Neural crest cell (in vitro differentiated cells): ENCODE measurements around the gene ZFYVE16. TPM values are rescaled to one million over a fixed set of nuclear protein-coding genes. Genes with fewer than 3 reads are reported as not detected.

Source experiments
- DNase-seq: peaks from one replicate; pipeline ENCODE4 v3.0.0; 2021; ENCODE audit warnings: low read depth, mixed read lengths, low spot score
- H3K27ac Mint-ChIP-seq: one replicate; pipeline ENCODE4 v1.8.0; 2021; ENCODE audit warnings: mild to moderate bottlenecking, mixed read lengths; ENCODE audit not compliant: unreplicated experiment
- H3K27me3 Mint-ChIP-seq: 2 replicates; pipeline ENCODE4 v1.8.0; 2021; ENCODE audit warnings: low read depth, mild to moderate bottlenecking, mixed read lengths
- H3K36me3 Mint-ChIP-seq: 2 replicates; pipeline ENCODE4 v1.8.0; 2021; ENCODE audit warnings: low read depth, mild to moderate bottlenecking, mixed read lengths
- H3K4me1 Mint-ChIP-seq: 2 replicates; pipeline ENCODE4 v1.8.0; 2021; ENCODE audit warnings: mixed read lengths
- H3K4me3 Mint-ChIP-seq: one replicate; pipeline ENCODE4 v1.8.0; 2021; ENCODE audit warnings: mild to moderate bottlenecking, mixed read lengths
- H3K9me3 Mint-ChIP-seq: 2 replicates; pipeline ENCODE4 v1.8.0; 2021; ENCODE audit warnings: mixed read lengths
- total RNA-seq: library from RNA; stranded (reverse); gene quantifications from 2 replicates; pipeline ENCODE4 v1.2.1, GENCODE V29; 2021
- TF ChIP-seq, protein P1 (sequence below): fragments of 200-600 bp; sonication (generic); conservative IDR thresholded peaks from 2 replicates; pipeline ENCODE4 v1.5.0; 2021; ENCODE audit warnings: antibody characterized with exemption, mild to moderate bottlenecking

ZFYVE16 gene
- total RNA-seq, 1 donor from 2014 or later: 71.4 TPM

DNA sequence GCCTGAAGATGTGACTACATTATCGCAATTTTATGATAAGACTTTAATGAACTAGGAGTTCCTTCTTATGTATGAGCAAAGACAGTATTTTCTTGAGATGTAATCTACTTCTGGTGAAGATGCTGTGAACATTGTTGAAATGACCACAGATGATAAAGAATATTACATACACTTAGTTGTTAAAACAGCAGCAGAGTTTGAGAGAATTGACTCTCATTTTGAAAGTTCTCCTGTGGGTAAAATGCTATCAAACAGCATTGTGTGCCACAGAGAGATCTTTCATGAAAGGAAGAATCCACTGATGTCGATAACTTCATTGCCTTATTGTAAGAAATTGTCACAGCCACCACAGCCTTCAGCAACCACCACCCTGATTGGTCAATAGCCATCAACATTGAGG, 88.0 kb downstream of the ZFYVE16 start:
- Mint-ChIP-seq H3K4me1 (peaks cover 5% of the 10 kb centered on the region), H3K27ac (no peak overlapping the region), H3K9me3 (no peaks in the 10 kb centered on the region), H3K36me3 (no peaks in the 10 kb centered on the region), H3K4me3 (no peak overlapping the region), H3K27me3 (no peaks in the 10 kb centered on the region)
- TF ChIP-seq, protein P1, sequence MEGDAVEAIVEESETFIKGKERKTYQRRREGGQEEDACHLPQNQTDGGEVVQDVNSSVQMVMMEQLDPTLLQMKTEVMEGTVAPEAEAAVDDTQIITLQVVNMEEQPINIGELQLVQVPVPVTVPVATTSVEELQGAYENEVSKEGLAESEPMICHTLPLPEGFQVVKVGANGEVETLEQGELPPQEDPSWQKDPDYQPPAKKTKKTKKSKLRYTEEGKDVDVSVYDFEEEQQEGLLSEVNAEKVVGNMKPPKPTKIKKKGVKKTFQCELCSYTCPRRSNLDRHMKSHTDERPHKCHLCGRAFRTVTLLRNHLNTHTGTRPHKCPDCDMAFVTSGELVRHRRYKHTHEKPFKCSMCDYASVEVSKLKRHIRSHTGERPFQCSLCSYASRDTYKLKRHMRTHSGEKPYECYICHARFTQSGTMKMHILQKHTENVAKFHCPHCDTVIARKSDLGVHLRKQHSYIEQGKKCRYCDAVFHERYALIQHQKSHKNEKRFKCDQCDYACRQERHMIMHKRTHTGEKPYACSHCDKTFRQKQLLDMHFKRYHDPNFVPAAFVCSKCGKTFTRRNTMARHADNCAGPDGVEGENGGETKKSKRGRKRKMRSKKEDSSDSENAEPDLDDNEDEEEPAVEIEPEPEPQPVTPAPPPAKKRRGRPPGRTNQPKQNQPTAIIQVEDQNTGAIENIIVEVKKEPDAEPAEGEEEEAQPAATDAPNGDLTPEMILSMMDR: no peak
- DNase-seq: no peak

DNA sequence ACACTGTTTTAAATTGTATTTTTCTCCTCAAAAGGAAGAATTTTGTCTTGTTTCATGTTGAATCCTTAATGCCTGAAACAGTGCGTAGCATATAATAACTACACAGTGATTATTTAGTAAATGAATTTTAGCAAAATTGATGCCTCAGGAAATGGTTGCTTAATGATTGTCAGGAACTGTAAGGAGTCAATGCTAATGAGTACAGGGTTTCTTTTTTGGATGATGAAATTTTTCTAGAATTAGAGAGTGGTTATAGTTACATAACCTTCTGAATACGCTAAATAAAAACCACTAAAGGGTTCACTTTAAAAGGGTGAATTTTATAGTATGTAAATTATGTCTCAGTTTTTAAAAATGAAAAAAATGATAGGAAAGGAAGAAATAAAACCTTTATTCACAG, 94.9 kb downstream of the ZFYVE16 start:
- Mint-ChIP-seq H3K9me3 (no peaks in the 10 kb centered on the region), H3K27ac (no peak overlapping the region), H3K4me3 (no peak overlapping the region), H3K4me1 (no peaks in the 10 kb centered on the region), H3K36me3 (no peaks in the 10 kb centered on the region), H3K27me3 (no peaks in the 10 kb centered on the region)
- TF ChIP-seq, protein P1: no peak
- no peak for DNase-seq

DNA sequence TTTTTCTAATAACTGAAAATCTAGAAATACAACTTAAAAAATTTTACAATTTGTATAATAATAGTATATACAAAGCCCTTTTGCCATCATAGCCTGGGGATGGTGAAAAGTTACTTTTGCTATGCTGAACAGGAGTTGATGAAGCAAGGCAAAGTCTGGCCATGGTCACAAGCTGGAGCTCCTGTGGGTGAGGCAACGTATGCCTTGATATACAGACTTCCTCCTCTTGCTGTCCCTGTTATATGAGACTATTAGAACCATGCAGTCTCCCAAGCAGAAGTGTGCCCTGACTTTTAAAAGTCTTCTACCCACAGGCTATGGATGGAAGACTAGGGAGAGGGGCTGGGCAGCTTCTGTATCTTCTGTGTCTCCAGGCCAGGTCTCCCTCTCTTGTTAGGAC, 95.8 kb downstream of the ZFYVE16 start:
- H3K36me3 Mint-ChIP-seq: no peaks in the 10 kb centered on the region

DNA sequence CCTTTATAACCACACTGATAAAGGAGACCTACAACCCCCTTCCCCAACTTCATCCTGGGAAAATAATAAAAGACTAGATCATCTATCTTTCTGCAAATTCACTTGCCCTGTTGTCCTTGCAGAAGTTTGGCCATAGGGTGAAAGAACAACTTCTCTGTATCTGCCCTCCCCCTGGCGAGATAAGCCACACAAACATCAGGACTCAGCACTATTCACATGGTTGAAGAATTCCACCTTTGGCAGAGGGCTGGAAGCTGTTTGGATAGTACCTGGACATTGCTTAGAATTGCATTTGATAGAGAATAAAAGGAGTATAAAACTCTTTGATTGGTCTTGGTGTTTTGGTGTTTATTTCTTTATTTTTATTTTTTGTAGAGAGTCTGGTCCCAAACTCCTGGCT, 97.0 kb downstream of the ZFYVE16 start:
- Mint-ChIP-seq H3K4me1 (no peaks in the 10 kb centered on the region), H3K36me3 (no peaks in the 10 kb centered on the region), H3K27ac (no peak overlapping the region), H3K27me3 (no peaks in the 10 kb centered on the region), H3K4me3 (no peak overlapping the region), H3K9me3 (no peaks in the 10 kb centered on the region)
- TF ChIP-seq, protein P1: no peak
- DNase-seq: no peak

More for the DNA sequence above, 95.8 kb downstream of the ZFYVE16 start:
- DNase-seq: no peak
- Mint-ChIP-seq H3K27me3 (no peaks in the 10 kb centered on the region), H3K27ac (no peak overlapping the region), H3K4me3 (no peak overlapping the region), H3K9me3 (no peaks in the 10 kb centered on the region), H3K4me1 (no peaks in the 10 kb centered on the region)
- TF ChIP-seq, protein P1: no peak

DNA sequence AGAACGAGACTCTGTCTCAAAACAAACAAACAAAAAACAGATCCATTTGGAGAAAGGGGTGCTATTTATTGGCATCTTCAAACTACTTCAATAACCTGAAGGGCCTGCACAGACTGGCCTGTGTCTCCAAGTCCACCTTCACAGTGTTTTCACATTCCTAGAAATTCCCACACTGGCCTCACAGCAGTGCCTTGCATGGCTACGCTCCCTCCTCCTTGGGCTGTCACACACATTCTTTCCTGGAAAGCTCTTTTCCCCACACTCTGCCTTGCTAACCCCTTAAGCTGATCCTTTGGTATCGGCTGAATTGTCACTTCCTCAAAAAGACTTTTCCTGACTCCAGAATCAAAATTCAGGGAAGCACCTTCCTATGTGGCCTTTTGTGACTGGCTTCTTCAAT, 99.8 kb downstream of the ZFYVE16 start:
- no peaks in the 10 kb centered on the region for H3K4me1 Mint-ChIP-seq
- no peak for DNase-seq
- H3K4me3 Mint-ChIP-seq: no peak overlapping the region
- no peaks in the 10 kb centered on the region for H3K9me3 Mint-ChIP-seq
- TF ChIP-seq, protein P1: no peak
- H3K36me3 Mint-ChIP-seq: no peaks in the 10 kb centered on the region
- no peaks in the 10 kb centered on the region for H3K27me3 Mint-ChIP-seq
- H3K27ac Mint-ChIP-seq: no peak overlapping the region

DNA sequence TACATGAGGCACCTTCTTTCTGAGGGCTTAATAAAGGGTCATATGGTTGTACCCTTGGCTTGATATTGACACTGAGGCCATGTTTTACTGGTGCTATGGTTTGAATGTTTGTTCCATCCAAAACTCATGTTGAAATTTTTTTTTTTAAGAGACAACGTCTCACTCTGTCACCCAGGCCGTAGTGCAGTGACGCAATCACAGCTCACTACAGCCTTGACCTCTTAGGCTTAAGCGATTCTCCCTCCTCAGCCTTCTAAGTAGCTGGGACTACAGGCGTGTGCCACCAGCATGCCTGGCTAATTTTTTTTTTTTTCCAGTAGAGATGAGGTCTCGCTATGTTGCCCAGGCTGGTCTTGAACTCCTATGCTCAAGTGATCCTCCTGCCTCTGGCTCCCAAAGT, 101.0 kb downstream of the ZFYVE16 start:
- DNase-seq: no peak
- Mint-ChIP-seq H3K4me1 (no peaks in the 10 kb centered on the region), H3K9me3 (no peaks in the 10 kb centered on the region), H3K27me3 (no peaks in the 10 kb centered on the region), H3K4me3 (no peak overlapping the region), H3K36me3 (peaks cover 3% of the 10 kb centered on the region), H3K27ac (no peak overlapping the region)
- TF ChIP-seq, protein P1: no peak
